Cardiac fibroblast (primary cell): ENCODE measurements around the gene ATRX.
"Not testable (repeated sequence)": the region's sequence is repeated elsewhere in the genome, so short reads cannot be mapped to it uniquely, and the experiment has no call there.

ENCODE experiments used
- DNase-seq, 2 donors: peaks; one replicate each; pipeline versions ENCODE4 v3.0.0 to v3.0.0-alpha.2; 2010; ENCODE audit warnings: low read depth in 2 of 2
- H3K4me3 ChIP-seq, 2 donors: replicated peaks in 1 of 2; 1 replicate in 1 of 2; 2 replicates in 1 of 2; pipeline ENCODE4 v1.5.1; 2011; ENCODE audit warnings: low read depth in 2 of 2, low read length in 2 of 2, mild to moderate bottlenecking in 2 of 2, moderate library complexity in 1 of 2
- CTCF ChIP-seq: IDR thresholded peaks from one replicate; pipeline ENCODE4 v1.5.1; 2011; ENCODE audit warnings: low read depth, mild to moderate bottlenecking, low read length, inconsistent platforms

ATRX gene

GRCh38 chrX:77635373-77635772 lies 150.6 kb downstream of the ATRX start:
- no peak overlapping the region for H3K4me3 ChIP-seq
- TF ChIP-seq CTCF = no peak
- DNase-seq = no peak

- H3K4me3 ChIP-seq = no peak overlapping the region
- DNase-seq = peak; percentile 5 to 7
- TF ChIP-seq CTCF = no peak
These were observed 157.6 kb downstream of the ATRX start for GRCh38 chrX:77628294-77629025.

- H3K4me3 ChIP-seq = no peak overlapping the region
- DNase-seq = no peak
- TF ChIP-seq CTCF = no peak
These were observed 163.3 kb downstream of the ATRX start for GRCh38 chrX:77622672-77623071.

- peak in 1 of 2 donors; percentile 1 for DNase-seq
- H3K4me3 ChIP-seq = no peak overlapping the region
- no peak for TF ChIP-seq CTCF
These were observed 163.8 kb downstream of the ATRX start for GRCh38 chrX:77622233-77622632.

- DNase-seq, H3K4me3 ChIP-seq: not testable (repeated sequence)
These were observed 164.6 kb downstream of the ATRX start for GRCh38 chrX:77621453-77621852.

GRCh38 chrX:77617206-77617605 lies 168.8 kb downstream of the ATRX start:
- no peak for DNase-seq
- no peak overlapping the region for H3K4me3 ChIP-seq
- no peak for TF ChIP-seq CTCF

- TF ChIP-seq CTCF = no peak
- H3K4me3 ChIP-seq = no peak overlapping the region
- no peak for DNase-seq
These were observed 182.2 kb downstream of the ATRX start for GRCh38 chrX:77603635-77604336.
